ENCODE data around the gene RNF181. TPM values are rescaled to one million over a fixed set of nuclear protein-coding genes. Genes with fewer than 3 reads are reported as not detected.

RNF181 gene
- total and polyA plus RNA-seq, 2 of the 13 experiments (the other 11 are each of a cell fraction or from before 2014, with no cell fraction given), result 224 to 578 TPM

- TF ChIP-seq HDAC6 (IDR thresholded peaks at IDR 0.05; ENCODE audit: low read depth, low read length), result no peak
- TF ChIP-seq NFIC (IDR thresholded peaks at IDR 0.05; ENCODE audit: low read length), result no peak
- peak; percentile 92 for TF ChIP-seq ZNF607 (CRISPR knock-in tag; IDR thresholded peaks at IDR 0.05; ENCODE audit: borderline replicate concordance)
- peak; percentile 59; the same call in 1 of the 2 replicates for TF ChIP-seq ESRRA (CRISPR knock-in tag; IDR thresholded peaks at IDR 0.05; ENCODE audit: low read depth)
- TF ChIP-seq ZNF256 (CRISPR knock-in tag; conservative IDR thresholded peaks at IDR 0.05), result no peak
- TF ChIP-seq ZFP36L2 (CRISPR knock-in tag; IDR thresholded peaks at IDR 0.05), result no peak; the same call in 1 of the 2 replicates
- peak; percentile 62; the same call in 1 of the 2 replicates for TF ChIP-seq AHDC1 (CRISPR knock-in tag; IDR thresholded peaks at IDR 0.05; ENCODE audit: borderline replicate concordance)
- TF ChIP-seq ZNF318 (CRISPR knock-in tag; IDR thresholded peaks at IDR 0.05), result peak; percentile 86; the same call in 1 of the 2 replicates
- peak; percentile 94 for TF ChIP-seq NFKB2 (CRISPR knock-in tag; IDR thresholded peaks at IDR 0.05; ENCODE audit: borderline replicate concordance)
- peak; percentile 75 for TF ChIP-seq ARHGAP35 (CRISPR knock-in tag; IDR thresholded peaks at IDR 0.05; ENCODE audit: borderline replicate concordance)
- no peak for TF ChIP-seq ZNF282 (IDR thresholded peaks at IDR 0.05; ENCODE audit: partially characterized antibody)
- peak; percentile 89 for TF ChIP-seq MEF2D (CRISPR knock-in tag; IDR thresholded peaks at IDR 0.05)
- TF ChIP-seq ZNF552 (CRISPR knock-in tag; IDR thresholded peaks at IDR 0.05; ENCODE audit: borderline replicate concordance), result no peak; the same call in 1 of the 2 replicates
- no peak for TF ChIP-seq ZNF841 (CRISPR knock-in tag; IDR thresholded peaks at IDR 0.05; ENCODE audit: borderline replicate concordance)
Observed at GRCh38 chr2:85595301-85596025, at the start of gene RNF181 (continued).
